ENCODE data around the gene DPEP1.

DNA sequence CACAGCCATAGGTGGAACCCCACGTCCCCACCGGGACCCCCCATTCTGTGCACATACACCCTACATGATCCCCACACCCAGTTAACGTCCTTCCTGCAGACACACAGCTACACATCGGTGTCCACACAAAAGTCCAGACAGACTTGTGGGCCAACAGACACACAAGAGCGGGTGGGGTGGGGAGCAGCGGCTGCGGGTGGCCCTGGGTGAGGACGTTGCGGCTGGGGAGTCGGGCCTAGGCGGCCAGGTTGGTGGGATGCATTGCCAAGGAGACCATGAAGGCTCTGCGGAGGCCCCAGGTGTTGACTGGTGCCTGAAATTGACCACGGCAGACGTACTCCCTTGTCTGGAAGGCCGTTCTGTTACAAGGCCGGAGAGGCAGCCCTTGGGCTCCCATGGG lies 8.7 kb upstream of the DPEP1 start:
- no peak for TF ChIP-seq GATA2 (IDR thresholded peaks at IDR 0.05; ENCODE audit: low read depth, low read length)
- no peak for TF ChIP-seq GATA3 (IDR thresholded peaks at IDR 0.05; ENCODE audit: low read depth, low read length)
